Smooth muscle cell (in vitro differentiated cells): ENCODE results near the gene GULP1. TPM values are rescaled to one million over a fixed set of nuclear protein-coding genes. Genes with fewer than 3 reads are reported as not detected.

ENCODE experiments used
- DNase-seq: peaks from one replicate; lab custom pipeline; 2025; ENCODE audit not compliant: unreplicated experiment; lab: John Stamatoyannopoulos, UW
- H2AFZ ChIP-seq: fragments of 200-600 bp; sonication (generic); 2 replicates; pipeline ENCODE4 v1.6.0; 2016; ENCODE audit warnings: antibody characterized with exemption, low read depth, mild to moderate bottlenecking
- H3F3A ChIP-seq: fragments of 200-600 bp; sonication (generic); 2 replicates; pipeline ENCODE4 v1.6.0; 2017; ENCODE audit warnings: antibody characterized with exemption, low read depth
- H3K27ac ChIP-seq: fragments of 200-600 bp; sonication (generic); 2 replicates; pipeline ENCODE4 v1.5.1; 2016; ENCODE audit warnings: low read depth, mild to moderate bottlenecking
- H3K27me3 ChIP-seq: fragments of 200-600 bp; sonication (generic); 2 replicates; pipeline ENCODE4 v1.6.1; 2016; ENCODE audit warnings: low read depth, mild to moderate bottlenecking
- H3K36me3 ChIP-seq: fragments of 200-600 bp; sonication (generic); 2 replicates; pipeline ENCODE4 v1.5.1; 2016; ENCODE audit warnings: low read depth
- H3K4me1 ChIP-seq: fragments of 200-600 bp; sonication (generic); 2 replicates; pipeline ENCODE4 v1.5.1; 2016; ENCODE audit warnings: low read depth
- H3K4me2 ChIP-seq: fragments of 200-600 bp; sonication (generic); 2 replicates; pipeline ENCODE4 v1.6.0; 2016; ENCODE audit warnings: mild to moderate bottlenecking
- H3K4me3 ChIP-seq: fragments of 200-600 bp; sonication (generic); 2 replicates; pipeline ENCODE4 v1.5.1; 2016; ENCODE audit warnings: mild to moderate bottlenecking
- H3K79me2 ChIP-seq: fragments of 200-600 bp; sonication (generic); 2 replicates; pipeline ENCODE4 v1.6.0; 2016; ENCODE audit warnings: low read depth, mild to moderate bottlenecking
- H3K9ac ChIP-seq: fragments of 200-600 bp; sonication (generic); 2 replicates; pipeline ENCODE4 v1.6.0; 2016; ENCODE audit warnings: low read depth
- H3K9me3 ChIP-seq: fragments of 200-600 bp; sonication (generic); replicated peaks from 2 replicates; pipeline ENCODE4 v1.5.1; 2016; ENCODE audit warnings: low read depth
- H4K20me1 ChIP-seq: fragments of 200-600 bp; sonication (generic); 2 replicates; pipeline ENCODE4 v1.6.0; 2016; ENCODE audit warnings: low read depth
- WGBS: methylation state at CpG from one replicate; pipeline ENCODE4 v1.1.7; 2016; ENCODE audit warnings: low lambda C conversion rate; 5-methylcytosine and 5-hydroxymethylcytosine counted together
- polyA plus RNA-seq: library from polyadenylated mRNA; unstranded; fragments of >200 nt; fragmentation: Nextera tagmentation; extraction: Ambion mirVana; gene quantifications from 2 replicates; pipeline ENCODE4 v1.2.1, GENCODE V29; 2016
- total RNA-seq: library from RNA; depleted of rRNA; stranded (reverse); fragments of >200 nt; gene quantifications from 2 replicates; pipeline ENCODE4 v1.2.3, GENCODE V29; 2014
- TF ChIP-seq, protein P1 (sequence below): fragments of 200-600 bp; sonication (generic); IDR thresholded peaks from 2 replicates; pipeline ENCODE4 v1.5.1; 2017; ENCODE audit warnings: borderline replicate concordance, mild to moderate bottlenecking, antibody characterized with exemption; ENCODE audit not compliant: insufficient read depth, poor library complexity, severe bottlenecking

GULP1 gene
- total and polyA plus RNA-seq, 2 experiments from 2014 or later, result 40.2 to 115 TPM

DNA sequence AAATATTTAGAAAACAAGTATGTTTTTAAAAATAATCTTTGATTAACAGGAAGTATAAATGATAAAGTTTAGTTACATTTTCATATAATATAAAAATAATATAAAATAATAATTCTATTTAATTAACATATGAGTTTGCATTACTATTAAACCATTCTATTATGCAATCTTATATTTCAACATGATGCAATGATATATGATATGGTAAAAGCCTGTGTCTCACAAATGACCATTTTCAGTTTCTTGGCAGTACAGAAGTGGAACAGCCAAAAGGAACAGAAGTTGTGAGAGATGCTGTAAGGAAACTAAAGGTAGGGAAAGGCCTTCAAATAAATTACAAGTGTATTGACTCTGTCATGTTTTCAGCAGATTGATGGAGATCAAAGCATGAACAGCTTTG lies 230.8 kb downstream of the GULP1 start:
- Histone ChIP-seq H3K27ac (peak overlapping the region; percentile 65), H3K9ac (no peak overlapping the region), H3F3A (peaks cover 28% of the 10 kb centered on the region), H4K20me1 (no peaks in the 10 kb centered on the region), H3K4me3 (no peak overlapping the region), H3K36me3 (no peaks in the 10 kb centered on the region), H3K4me1 (peaks cover 38% of the 10 kb centered on the region), H3K27me3 (no peaks in the 10 kb centered on the region), H3K79me2 (peaks cover 72% of the 10 kb centered on the region), H3K4me2 (peak overlapping the region; percentile 64), H2AFZ (no peak overlapping the region), H3K9me3 (no peaks in the 10 kb centered on the region)
- TF ChIP-seq, protein P1, sequence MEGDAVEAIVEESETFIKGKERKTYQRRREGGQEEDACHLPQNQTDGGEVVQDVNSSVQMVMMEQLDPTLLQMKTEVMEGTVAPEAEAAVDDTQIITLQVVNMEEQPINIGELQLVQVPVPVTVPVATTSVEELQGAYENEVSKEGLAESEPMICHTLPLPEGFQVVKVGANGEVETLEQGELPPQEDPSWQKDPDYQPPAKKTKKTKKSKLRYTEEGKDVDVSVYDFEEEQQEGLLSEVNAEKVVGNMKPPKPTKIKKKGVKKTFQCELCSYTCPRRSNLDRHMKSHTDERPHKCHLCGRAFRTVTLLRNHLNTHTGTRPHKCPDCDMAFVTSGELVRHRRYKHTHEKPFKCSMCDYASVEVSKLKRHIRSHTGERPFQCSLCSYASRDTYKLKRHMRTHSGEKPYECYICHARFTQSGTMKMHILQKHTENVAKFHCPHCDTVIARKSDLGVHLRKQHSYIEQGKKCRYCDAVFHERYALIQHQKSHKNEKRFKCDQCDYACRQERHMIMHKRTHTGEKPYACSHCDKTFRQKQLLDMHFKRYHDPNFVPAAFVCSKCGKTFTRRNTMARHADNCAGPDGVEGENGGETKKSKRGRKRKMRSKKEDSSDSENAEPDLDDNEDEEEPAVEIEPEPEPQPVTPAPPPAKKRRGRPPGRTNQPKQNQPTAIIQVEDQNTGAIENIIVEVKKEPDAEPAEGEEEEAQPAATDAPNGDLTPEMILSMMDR, result no peak
- no peak for DNase-seq

DNA sequence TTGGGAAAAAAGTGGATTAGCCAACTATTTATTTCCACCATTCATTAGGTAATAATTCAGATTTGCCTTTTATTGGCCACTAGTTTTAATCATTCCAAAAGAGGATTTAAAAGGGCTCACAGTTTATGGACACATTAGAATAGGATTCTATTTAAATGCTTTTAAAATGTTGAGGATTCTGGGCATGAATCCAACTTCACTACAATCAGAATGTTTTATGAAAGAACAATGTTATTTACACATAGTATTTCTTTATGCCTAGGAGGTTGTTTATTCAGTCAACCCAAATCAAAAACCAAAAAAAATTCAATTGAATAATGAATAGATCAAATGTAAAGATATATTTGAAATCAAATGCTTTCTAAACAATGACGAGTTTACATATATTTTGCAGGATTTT lies 232.2 kb downstream of the GULP1 start:
- H3K9ac ChIP-seq, result no peak overlapping the region
- no peak overlapping the region for H3K4me3 ChIP-seq
- peak overlapping the region; percentile 65 for H3K27ac ChIP-seq
- peak overlapping the region; percentile 64 for H3K4me2 ChIP-seq
- H3F3A ChIP-seq, result peaks cover 20% of the 10 kb centered on the region
- peaks cover 29% of the 10 kb centered on the region for H3K4me1 ChIP-seq
- 89% methylated on average over 1 of the region's 1 CpG for WGBS
- H3K36me3 ChIP-seq, result no peaks in the 10 kb centered on the region
- TF ChIP-seq, protein P1, result no peak
- no peaks in the 10 kb centered on the region for H4K20me1 ChIP-seq
- H3K79me2 ChIP-seq, result peaks cover 86% of the 10 kb centered on the region
- no peak for DNase-seq
- no peaks in the 10 kb centered on the region for H3K9me3 ChIP-seq
- H3K27me3 ChIP-seq, result no peaks in the 10 kb centered on the region
- H2AFZ ChIP-seq, result no peak overlapping the region

DNA sequence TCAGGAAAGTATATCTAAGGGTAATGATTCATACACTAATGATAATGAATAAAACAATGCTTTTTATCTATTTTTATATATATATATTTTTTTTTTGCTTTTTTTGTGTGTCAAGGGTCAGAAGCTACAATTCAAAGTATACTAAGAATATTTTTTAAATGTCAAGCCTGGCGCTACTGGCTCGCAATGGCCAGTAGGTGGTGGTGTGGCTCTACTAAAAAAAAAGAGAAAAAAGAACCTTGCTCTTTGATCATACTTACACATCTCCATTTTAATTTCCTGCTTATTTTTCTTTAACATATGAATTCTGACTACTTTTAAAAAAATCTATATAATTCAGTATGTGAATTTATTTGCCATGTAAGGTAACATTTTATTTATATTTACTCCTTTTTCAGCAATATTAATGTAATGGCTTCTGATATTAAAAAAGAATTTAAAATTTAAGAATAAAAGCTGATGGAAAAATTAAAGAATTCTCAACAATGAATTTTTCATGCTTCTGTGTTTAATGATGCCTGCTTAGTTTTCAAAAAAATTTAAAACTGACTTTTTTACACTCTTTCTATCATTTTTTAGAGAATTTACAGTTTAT lies 232.9 kb downstream of the GULP1 start:
- no peak for DNase-seq
- 8% methylated on average over 2 of the region's 2 CpGs for WGBS

DNA sequence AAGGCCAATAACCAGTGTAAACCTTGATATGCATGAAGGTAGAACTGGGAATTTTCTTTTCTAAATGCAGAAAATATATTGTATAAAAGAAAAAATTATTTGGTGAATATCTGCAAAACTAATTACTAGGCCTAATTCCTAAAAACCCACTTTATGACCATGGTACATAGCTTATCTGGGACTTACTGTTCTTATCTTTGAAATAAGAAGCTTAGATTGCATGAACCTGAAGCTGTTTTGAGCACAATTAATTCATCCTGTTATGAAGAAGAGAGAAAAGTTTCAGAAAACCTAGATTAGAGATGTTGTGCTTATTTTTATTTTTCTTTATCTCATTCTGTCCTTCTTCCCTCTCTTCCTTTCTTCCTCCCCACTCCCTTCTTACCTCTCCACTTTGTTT lies 235.0 kb downstream of the GULP1 start:
- TF ChIP-seq, protein P1, result no peak
- Histone ChIP-seq H3K4me2 (peak overlapping the region; percentile 82), H3K9ac (peak overlapping the region; percentile 21), H3F3A (peaks cover 10% of the 10 kb centered on the region), H4K20me1 (no peaks in the 10 kb centered on the region), H3K79me2 (peaks cover 85% of the 10 kb centered on the region), H3K27me3 (no peaks in the 10 kb centered on the region), H2AFZ (no peak overlapping the region), H3K4me3 (peak overlapping the region; percentile 36), H3K27ac (peak overlapping the region; percentile 84), H3K9me3 (no peaks in the 10 kb centered on the region), H3K4me1 (peaks cover 28% of the 10 kb centered on the region), H3K36me3 (peaks cover 11% of the 10 kb centered on the region)
- no peak for DNase-seq

More for the DNA sequence above, 232.9 kb downstream of the GULP1 start:
- Histone ChIP-seq H3K4me2 (peak overlapping the region; percentile 71), H3K27ac (peak overlapping the region; percentile 84), H3K27me3 (no peaks in the 10 kb centered on the region), H3K4me1 (peaks cover 28% of the 10 kb centered on the region), H3K36me3 (peaks cover 5% of the 10 kb centered on the region), H3K9ac (no peak overlapping the region), H3K4me3 (no peak overlapping the region), H3K9me3 (no peaks in the 10 kb centered on the region), H4K20me1 (no peaks in the 10 kb centered on the region), H3K79me2 (peaks cover 93% of the 10 kb centered on the region), H2AFZ (no peak overlapping the region), H3F3A (peaks cover 13% of the 10 kb centered on the region)
- TF ChIP-seq, protein P1, result peak; percentile 87
